ENCODE results near the gene TM4SF18.

DNA sequence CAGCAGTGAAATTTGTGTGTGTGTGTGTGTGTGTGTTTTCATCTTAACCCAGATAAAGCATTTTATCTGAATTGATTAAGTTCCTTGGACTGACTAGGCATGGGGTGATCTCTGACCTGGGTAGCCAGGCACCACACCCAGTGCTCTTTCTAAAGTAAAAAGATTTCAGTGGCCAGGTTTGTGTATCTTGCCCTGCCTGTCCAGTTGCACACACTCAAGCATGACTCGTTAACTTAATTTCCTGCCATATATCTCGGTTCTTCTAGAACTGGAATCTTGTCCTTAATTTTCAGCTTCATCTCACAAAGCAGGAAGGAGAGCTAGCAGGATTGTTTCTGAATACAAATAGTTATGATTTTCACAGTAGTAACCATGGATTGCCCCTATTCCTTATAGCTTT is 17.0 kb downstream of the TM4SF18 start:
- no peak for TF ChIP-seq CTCF (IDR thresholded peaks at IDR 0.05)
- TF ChIP-seq TCF7L2 (IDR thresholded peaks at IDR 0.05; ENCODE audit: low read depth, low read length) = no peak
- TF ChIP-seq POLR2AphosphoS5 (IDR thresholded peaks at IDR 0.05; ENCODE audit: low read depth, low read length) = no peak
- no peak for TF ChIP-seq SIN3A (IDR thresholded peaks at IDR 0.05; ENCODE audit: borderline replicate concordance, insufficient read depth, low read depth, low read length)
